Measurements from ENCODE around the gene KCND1.

GRCh38 chrX:48936429-48937053, 35.1 kb downstream of the KCND1 start:
- TF ChIP-seq CTCF (IDR thresholded peaks at IDR 0.05) (no peak), EP300 (IDR thresholded peaks at IDR 0.05) (no peak), POLR2A (IDR thresholded peaks at IDR 0.05) (no peak), POLR2AphosphoS5 (IDR thresholded peaks at IDR 0.05) (no peak)

Data from gastroesophageal sphincter (tissue), 3 donors.